ENCODE results near the gene NLRP6. TPM values are rescaled to one million over a fixed set of nuclear protein-coding genes. Genes with fewer than 3 reads are reported as not detected.
"Not testable (repeated sequence)": the region's sequence is repeated elsewhere in the genome, so short reads cannot be mapped to it uniquely, and the experiment has no call there.

Gene NLRP6
- total RNA-seq, 1 donor from 2014 or later = not detected

DNA sequence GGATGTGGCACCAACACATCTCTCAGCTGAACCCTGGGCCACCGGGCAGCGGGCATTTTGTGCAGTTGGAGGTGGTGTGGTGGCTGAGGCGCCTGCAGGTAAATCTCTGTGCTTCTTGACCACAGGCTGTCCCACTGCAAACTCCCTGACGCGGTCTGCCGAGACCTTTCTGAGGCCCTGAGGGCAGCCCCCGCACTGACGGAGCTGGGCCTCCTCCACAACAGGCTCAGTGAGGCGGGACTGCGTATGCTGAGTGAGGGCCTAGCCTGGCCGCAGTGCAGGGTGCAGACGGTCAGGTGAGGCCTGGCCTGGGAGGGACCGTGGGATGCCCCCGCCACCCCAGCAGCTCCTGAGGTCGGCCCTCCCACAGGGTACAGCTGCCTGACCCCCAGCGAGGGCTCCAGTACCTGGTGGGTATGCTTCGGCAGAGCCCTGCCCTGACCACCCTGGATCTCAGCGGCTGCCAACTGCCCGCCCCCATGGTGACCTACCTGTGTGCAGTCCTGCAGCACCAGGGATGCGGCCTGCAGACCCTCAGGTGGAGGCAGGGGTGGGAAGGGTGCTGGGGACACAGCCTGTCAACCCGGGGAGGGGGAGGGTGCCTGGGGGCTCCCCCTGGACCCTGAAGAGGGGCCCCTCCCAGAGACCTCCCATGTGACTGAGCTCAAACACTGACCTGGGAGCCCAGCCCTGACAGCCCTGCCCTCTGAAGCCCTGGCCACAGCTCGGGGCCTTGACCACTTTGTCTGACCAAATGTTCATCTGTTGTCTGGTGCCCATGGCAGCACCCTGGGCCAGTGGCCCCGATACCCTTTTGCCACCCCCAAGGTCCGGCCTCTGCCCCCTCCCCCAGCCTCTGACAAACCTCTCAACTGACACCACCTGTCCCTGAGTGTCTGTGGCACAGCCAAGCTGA, 6.2 kb downstream of the NLRP6 start:
- H3K36me3 ChIP-seq = no peaks in the 10 kb centered on the region
- peaks cover 93% of the 10 kb centered on the region for H3K27me3 ChIP-seq (ENCODE audit: low read depth)
- TF ChIP-seq, protein P1, sequence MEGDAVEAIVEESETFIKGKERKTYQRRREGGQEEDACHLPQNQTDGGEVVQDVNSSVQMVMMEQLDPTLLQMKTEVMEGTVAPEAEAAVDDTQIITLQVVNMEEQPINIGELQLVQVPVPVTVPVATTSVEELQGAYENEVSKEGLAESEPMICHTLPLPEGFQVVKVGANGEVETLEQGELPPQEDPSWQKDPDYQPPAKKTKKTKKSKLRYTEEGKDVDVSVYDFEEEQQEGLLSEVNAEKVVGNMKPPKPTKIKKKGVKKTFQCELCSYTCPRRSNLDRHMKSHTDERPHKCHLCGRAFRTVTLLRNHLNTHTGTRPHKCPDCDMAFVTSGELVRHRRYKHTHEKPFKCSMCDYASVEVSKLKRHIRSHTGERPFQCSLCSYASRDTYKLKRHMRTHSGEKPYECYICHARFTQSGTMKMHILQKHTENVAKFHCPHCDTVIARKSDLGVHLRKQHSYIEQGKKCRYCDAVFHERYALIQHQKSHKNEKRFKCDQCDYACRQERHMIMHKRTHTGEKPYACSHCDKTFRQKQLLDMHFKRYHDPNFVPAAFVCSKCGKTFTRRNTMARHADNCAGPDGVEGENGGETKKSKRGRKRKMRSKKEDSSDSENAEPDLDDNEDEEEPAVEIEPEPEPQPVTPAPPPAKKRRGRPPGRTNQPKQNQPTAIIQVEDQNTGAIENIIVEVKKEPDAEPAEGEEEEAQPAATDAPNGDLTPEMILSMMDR (IDR thresholded peaks at IDR 0.05; ENCODE audit: borderline replicate concordance) = no peak
- peaks cover 37% of the 10 kb centered on the region for H3K4me1 ChIP-seq
- no peak for DNase-seq
- H3K9me3 ChIP-seq (replicated peaks) = no peaks in the 10 kb centered on the region
- no peak overlapping the region for H3K27ac ChIP-seq (replicated peaks)
- H3K4me3 ChIP-seq = no peak overlapping the region
- intact Hi-C loops (cut with micrococcal nuclease) = no loop called here

DNA sequence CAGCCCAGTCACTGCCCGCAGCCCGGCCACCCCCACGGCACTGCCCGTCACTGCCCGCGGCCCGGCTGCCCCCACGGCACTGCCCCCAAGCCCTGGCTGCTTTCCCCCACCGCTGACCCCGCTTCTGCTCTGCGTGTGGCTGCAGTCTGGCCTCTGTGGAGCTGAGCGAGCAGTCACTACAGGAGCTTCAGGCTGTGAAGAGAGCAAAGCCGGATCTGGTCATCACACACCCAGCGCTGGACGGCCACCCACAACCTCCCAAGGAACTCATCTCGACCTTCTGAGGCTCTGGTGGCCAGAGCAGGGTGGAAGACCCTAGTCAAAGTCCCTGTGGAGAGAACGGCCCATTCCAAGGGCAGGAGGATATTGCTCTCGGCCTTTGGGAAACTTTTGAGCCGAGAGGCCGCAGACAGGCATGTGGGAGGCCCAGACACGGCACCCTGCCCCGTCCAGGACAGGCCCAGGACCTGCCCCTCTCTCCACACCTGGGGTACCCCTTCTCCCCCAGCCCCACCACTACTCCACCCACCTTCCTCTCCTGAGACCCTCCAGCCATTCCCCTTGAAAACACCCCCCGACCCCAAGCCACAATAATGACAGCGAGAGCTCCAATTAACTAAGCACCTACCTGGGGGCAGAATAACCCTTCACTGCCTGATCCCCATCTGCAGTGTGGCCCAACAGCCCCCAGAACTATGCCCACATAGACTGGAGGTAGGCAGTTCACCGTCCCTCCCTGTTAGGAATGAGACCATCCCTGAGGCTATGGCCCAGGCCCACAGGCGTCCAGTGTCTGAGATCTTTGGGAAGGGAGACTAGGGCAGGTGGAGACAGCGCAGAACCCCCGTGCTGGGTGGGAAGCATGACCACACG, 7.0 kb downstream of the NLRP6 start:
- no peak for DNase-seq
- Histone ChIP-seq H3K9me3 (replicated peaks) (no peaks in the 10 kb centered on the region), H3K36me3 (no peaks in the 10 kb centered on the region), H3K4me3 (no peak overlapping the region), H3K27me3 (ENCODE audit: low read depth) (peaks cover 84% of the 10 kb centered on the region), H3K4me1 (peaks cover 37% of the 10 kb centered on the region), H3K27ac (replicated peaks) (no peak overlapping the region)
- TF ChIP-seq, protein P1 (IDR thresholded peaks at IDR 0.05; ENCODE audit: borderline replicate concordance) = no peak
- intact Hi-C loops (cut with micrococcal nuclease) = no loop called here

DNA sequence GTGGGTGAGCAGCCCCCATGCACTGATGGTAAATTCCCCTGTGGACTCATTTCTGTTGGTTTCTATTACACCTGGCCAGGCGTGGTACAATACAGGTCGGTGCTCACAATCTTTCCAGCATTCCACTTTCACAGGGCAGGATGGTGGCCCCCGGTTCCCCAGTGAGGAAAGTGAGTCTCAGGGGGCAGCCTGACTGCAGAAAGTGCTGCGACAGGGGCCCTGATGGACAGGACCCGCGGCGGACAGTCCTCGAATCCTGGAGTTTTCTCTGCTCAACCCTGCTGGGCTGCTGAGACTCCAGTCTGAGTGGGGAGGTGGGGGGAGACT, 7.7 kb downstream of the NLRP6 start:
- Histone ChIP-seq H3K4me1 (peaks cover 32% of the 10 kb centered on the region), H3K27ac (replicated peaks) (no peak overlapping the region), H3K27me3 (ENCODE audit: low read depth) (peaks cover 78% of the 10 kb centered on the region), H3K36me3 (no peaks in the 10 kb centered on the region), H3K9me3 (replicated peaks) (no peaks in the 10 kb centered on the region), H3K4me3 (no peak overlapping the region)
- TF ChIP-seq, protein P1 (IDR thresholded peaks at IDR 0.05; ENCODE audit: borderline replicate concordance) = no peak
- no peak for DNase-seq
- intact Hi-C loops (cut with micrococcal nuclease) = no loop called here

DNA sequence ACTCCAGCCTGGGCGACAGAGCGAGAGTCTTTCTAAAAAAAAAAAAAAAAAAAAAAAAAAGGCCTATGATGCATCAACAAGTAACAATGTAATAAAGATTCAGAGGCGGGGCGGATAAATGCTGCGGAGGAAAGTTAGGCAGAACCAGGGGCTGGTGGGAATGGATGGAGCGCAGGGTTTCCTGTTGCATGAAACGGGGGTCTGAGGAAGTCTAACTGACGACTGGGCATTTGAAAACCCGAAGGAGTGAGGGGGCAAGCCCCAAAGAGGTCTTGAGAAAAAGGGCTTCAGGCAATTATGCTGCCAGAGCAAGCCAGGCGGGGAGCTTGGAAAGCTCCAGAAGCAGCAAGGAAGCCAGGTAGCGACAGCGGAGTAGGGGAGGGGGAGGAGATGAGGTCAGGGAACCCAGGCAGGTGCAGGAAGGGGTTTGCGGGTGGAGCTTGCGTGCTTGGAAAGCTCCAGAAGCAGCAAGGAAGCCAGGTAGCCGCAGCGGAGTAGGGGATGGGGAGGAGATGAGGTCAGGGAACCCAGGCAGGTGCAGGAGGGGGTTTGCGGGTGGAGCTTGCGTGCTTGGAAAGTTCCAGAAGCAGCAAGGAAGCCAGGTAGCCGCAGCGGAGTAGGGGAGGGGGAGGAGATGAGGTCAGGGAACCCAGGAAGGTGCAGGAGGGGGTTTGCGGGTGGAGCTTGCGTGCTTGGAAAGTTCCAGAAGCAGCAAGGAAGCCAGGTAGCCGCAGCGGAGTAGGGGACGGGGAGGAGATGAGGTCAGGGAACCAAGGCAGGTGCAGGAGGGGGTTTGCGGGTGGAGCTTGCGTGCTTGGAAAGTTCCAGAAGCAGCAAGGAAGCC, 9.0 kb downstream of the NLRP6 start:
- H3K27ac ChIP-seq (replicated peaks); intact Hi-C loops (cut with micrococcal nuclease); H3K36me3 ChIP-seq; H3K4me3 ChIP-seq; H3K9me3 ChIP-seq (replicated peaks): not testable (repeated sequence)
- Histone ChIP-seq H3K27me3 (ENCODE audit: low read depth) (peaks cover 65% of the 10 kb centered on the region), H3K4me1 (peaks cover 22% of the 10 kb centered on the region)
- DNase-seq = peak; percentile 13

DNA sequence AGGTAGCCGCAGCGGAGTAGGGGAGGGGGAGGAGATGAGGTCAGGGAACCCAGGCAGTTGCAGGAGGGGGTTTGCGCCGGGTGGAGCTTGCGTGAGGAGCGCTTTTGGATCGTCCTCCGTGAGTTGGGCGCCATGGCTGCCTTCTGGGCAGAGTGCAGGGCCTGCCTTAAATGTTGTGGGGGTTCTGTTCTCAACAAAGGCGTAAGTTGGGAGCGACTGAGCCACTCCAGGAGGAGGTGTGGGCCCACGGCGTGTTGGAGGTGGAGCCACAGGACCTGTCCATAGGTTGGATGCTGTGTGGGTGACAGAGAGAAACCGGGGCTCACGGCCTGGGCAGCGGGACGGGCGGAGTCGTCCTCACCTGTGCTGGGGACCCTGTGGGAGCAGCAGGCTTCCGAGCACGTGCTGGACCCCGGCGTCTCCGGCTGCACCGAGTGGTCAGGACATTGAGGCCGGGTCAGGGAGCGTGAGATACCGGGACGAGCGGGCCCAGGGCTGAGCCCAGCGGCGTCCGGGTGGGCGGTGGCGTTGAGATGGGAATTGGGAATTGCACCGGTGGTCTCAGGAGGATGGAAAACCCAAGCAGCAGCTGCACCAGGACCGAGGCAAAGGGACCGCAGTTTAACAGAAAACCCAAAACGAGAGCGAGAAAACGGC, 9.7 kb downstream of the NLRP6 start:
- H3K27me3 ChIP-seq (ENCODE audit: low read depth) = peaks cover 58% of the 10 kb centered on the region
- peak; percentile 18 for DNase-seq
- intact Hi-C loops (cut with micrococcal nuclease) = no loop called here

More for the DNA sequence above, 9.7 kb downstream of the NLRP6 start:
- Histone ChIP-seq H3K4me1 (peaks cover 22% of the 10 kb centered on the region), H3K27ac (replicated peaks) (peak overlapping the region; percentile 84), H3K9me3 (replicated peaks) (no peaks in the 10 kb centered on the region), H3K36me3 (no peaks in the 10 kb centered on the region), H3K4me3 (peak overlapping the region; percentile 81)
- TF ChIP-seq, protein P1 (IDR thresholded peaks at IDR 0.05; ENCODE audit: borderline replicate concordance) = no peak

All from left ventricle myocardium inferior (tissue), 1 donor.